ENCODE results near the gene STK32B. TPM values are rescaled to one million over a fixed set of nuclear protein-coding genes. Genes with fewer than 3 reads are reported as not detected.

Gene STK32B
- total and polyA plus RNA-seq, 2 of the 8 experiments (the other 6 are each of a cell fraction or from before 2014, with no cell fraction given) = 2.3 to 2.5 TPM

- no peaks in the 10 kb centered on the region for H3K27me3 ChIP-seq (replicated peaks in 1 of 4; ENCODE audit: control insufficient read depth in 3 of 4, extremely low read depth in 1 of 4, insufficient read depth in 3 of 4, low read length in 3 of 4)
- H2AK5ac ChIP-seq (ENCODE audit: low read depth, low read length) = no peak overlapping the region
- no peak overlapping the region for H3K27ac ChIP-seq (ENCODE audit: low read depth, low read length)
- no peak overlapping the region for H3K9ac ChIP-seq (replicated peaks in 1 of 4; ENCODE audit: extremely low read depth in 1 of 4, low read depth in 3 of 4, low read length in 3 of 4)
- no peak overlapping the region for H4K91ac ChIP-seq (replicated peaks; ENCODE audit: insufficient read length, low read length)
- no peak overlapping the region for H2AFZ ChIP-seq (ENCODE audit: low read length)
- no peaks in the 10 kb centered on the region for H4K20me1 ChIP-seq (replicated peaks in 1 of 2; ENCODE audit: control insufficient read depth in 1 of 2, insufficient read depth in 2 of 2, low read length in 2 of 2)
- H3K4ac ChIP-seq (replicated peaks; ENCODE audit: insufficient read length, low read depth, low read length) = no peak overlapping the region
- H3K79me1 ChIP-seq (ENCODE audit: low read depth, low read length) = no peaks in the 10 kb centered on the region
- no peak overlapping the region for H3K4me2 ChIP-seq (ENCODE audit: insufficient read depth in 1 of 2, low read depth in 2 of 2, low read length in 2 of 2)
- no peaks in the 10 kb centered on the region; a peak in 1 of 4 replicates for H3K79me2 ChIP-seq (ENCODE audit: control insufficient read depth in 1 of 2, insufficient read depth in 2 of 2, low read length in 2 of 2)
- WGBS, 2 experiments (ENCODE audit: extremely low coverage in 1 of 2, insufficient coverage in 1 of 2, insufficient read length in 1 of 2, insufficient replicate concordance in 2 of 2, low coverage in 1 of 2, low lambda C conversion rate in 2 of 2, missing lambda C conversion rate in 1 of 2) = 79% methylated on average over 9 of the region's 9 CpGs; no CpG with 5 or more reads in 1 of the 2 experiments
- no peak overlapping the region for H3K56ac ChIP-seq (replicated peaks; ENCODE audit: insufficient read length, low read depth, low read length)
- no peak overlapping the region for H3K23ac ChIP-seq (ENCODE audit: insufficient read length)
- no peak overlapping the region for H4K5ac ChIP-seq (ENCODE audit: insufficient read length, low read depth, low read length)
- H3K4me1 ChIP-seq (replicated peaks in 1 of 4; ENCODE audit: control insufficient read depth in 3 of 4, insufficient read depth in 4 of 4, low read length in 3 of 4) = no peaks in the 10 kb centered on the region
- no peak overlapping the region for H3K14ac ChIP-seq (ENCODE audit: insufficient read length)
- H3K36me3 ChIP-seq (ENCODE audit: control insufficient read depth in 2 of 4, insufficient read depth in 4 of 4, low read length in 3 of 4) = no peaks in the 10 kb centered on the region
- H2BK5ac ChIP-seq (ENCODE audit: low read depth, low read length) = no peak overlapping the region
- no peak overlapping the region for H2BK20ac ChIP-seq (ENCODE audit: low read length)
- FAIRE-seq = no peak
- TF ChIP-seq JUN (IDR thresholded peaks at IDR 0.05; ENCODE audit: low read depth, low read length) (no peak), POU5F1 (IDR thresholded peaks at IDR 0.05; ENCODE audit: low read depth, low read length) (no peak), SAP30 (IDR thresholded peaks at IDR 0.05; ENCODE audit: insufficient read depth, insufficient replicate concordance, low read length) (no peak)
- ChIA-PET POLR2A (ENCODE audit: partially characterized antibody) (no interaction called here), CTCF (ENCODE audit: partially characterized antibody) (interaction anchor here (0.6 to 1.9 kb wide), 7 partner anchors 11 to 415 kb away, joined by 3 to 6 read pairs (median 3); no protein-coding TSS in a partner anchor)
- no peak overlapping the region for H3K18ac ChIP-seq (ENCODE audit: extremely low read depth, low read length)
- H2BK12ac ChIP-seq (ENCODE audit: low read depth, low read length) = no peak overlapping the region
- no peak overlapping the region for H2BK15ac ChIP-seq (ENCODE audit: low read length)
- no peak for DNase-seq (ENCODE audit: low read depth in 1 of 2, low spot score in 2 of 2)
- no peak overlapping the region for H3K4me3 ChIP-seq (ENCODE audit: extremely low read depth in 1 of 4, insufficient read depth in 2 of 4, low read depth in 3 of 4, low read length in 4 of 4)
- H3K9me3 ChIP-seq (ENCODE audit: insufficient read depth in 2 of 2, low read depth in 1 of 2, low read length in 1 of 2) = no peaks in the 10 kb centered on the region
- no peak overlapping the region for H4K8ac ChIP-seq (ENCODE audit: extremely low read depth, insufficient read depth, low read length)
- peaks cover 4% of the 10 kb centered on the region; the same call in 1 of the 2 replicates for H3K23me2 ChIP-seq (ENCODE audit: low read depth, low read length)
- no peak overlapping the region for H2BK120ac ChIP-seq (replicated peaks; ENCODE audit: low read depth, low read length)
Observed at GRCh38 chr4:5465956-5466355, 414.7 kb downstream of the STK32B start.

Measured in H1 (cell line).